Type B pancreatic cell (in vitro differentiated cells): Measurements from ENCODE around the gene GNB1. TPM values are rescaled to one million over a fixed set of nuclear protein-coding genes. Genes with fewer than 3 reads are reported as not detected.

ENCODE experiments used
- DNase-seq: peaks from one replicate; pipeline ENCODE4 v3.0.0; 2021; ENCODE audit warnings: mixed read lengths; ENCODE audit not compliant: unreplicated experiment; ENCODE audit errors: extremely low spot score
- H3K27ac Mint-ChIP-seq: 2 replicates; pipeline ENCODE4 v1.8.0; 2021; ENCODE audit warnings: mild to moderate bottlenecking, mixed read lengths
- H3K27me3 Mint-ChIP-seq: 2 replicates; pipeline ENCODE4 v1.8.0; 2021; ENCODE audit warnings: mixed read lengths
- H3K36me3 Mint-ChIP-seq: 2 replicates; pipeline ENCODE4 v1.8.0; 2021; ENCODE audit warnings: mixed read lengths
- H3K4me1 Mint-ChIP-seq: one replicate; pipeline ENCODE4 v1.8.0; 2021; ENCODE audit warnings: mixed read lengths; ENCODE audit not compliant: unreplicated experiment
- H3K4me3 Mint-ChIP-seq: 2 replicates; pipeline ENCODE4 v1.8.0; 2021; ENCODE audit warnings: mild to moderate bottlenecking, mixed read lengths
- H3K9me3 Mint-ChIP-seq: 2 replicates; pipeline ENCODE4 v1.8.0; 2021; ENCODE audit warnings: mixed read lengths
- CTCF ChIP-seq: fragments of 200-600 bp; sonication (generic); conservative IDR thresholded peaks from 2 replicates; pipeline ENCODE4 v1.5.0; 2021; ENCODE audit warnings: antibody characterized with exemption, mild to moderate bottlenecking
- total RNA-seq: library from RNA; stranded (reverse); gene quantifications from 2 replicates; pipeline ENCODE4 v1.2.1, GENCODE V29; 2021; ENCODE audit warnings: low replicate concordance

Gene GNB1
- total RNA-seq, 1 donor from 2014 or later = 297 TPM

- no peak for DNase-seq
- Mint-ChIP-seq H3K27me3 (no peaks in the 10 kb centered on the region), H3K4me3 (no peak overlapping the region), H3K4me1 (no peaks in the 10 kb centered on the region), H3K36me3 (peaks cover 3% of the 10 kb centered on the region), H3K9me3 (no peaks in the 10 kb centered on the region), H3K27ac (peak overlapping the region; percentile 82)
- no peak for TF ChIP-seq CTCF
Measured at GRCh38 chr1:1758692-1759455, 132.0 kb downstream of the GNB1 start.

- Mint-ChIP-seq H3K27me3 (no peaks in the 10 kb centered on the region), H3K4me3 (no peak overlapping the region), H3K9me3 (no peaks in the 10 kb centered on the region), H3K36me3 (peaks cover 3% of the 10 kb centered on the region), H3K27ac (peak overlapping the region; percentile 82), H3K4me1 (no peaks in the 10 kb centered on the region)
- no peak for DNase-seq
- TF ChIP-seq CTCF = no peak
Measured at GRCh38 chr1:1758059-1758621, 132.7 kb downstream of the GNB1 start.

DNA sequence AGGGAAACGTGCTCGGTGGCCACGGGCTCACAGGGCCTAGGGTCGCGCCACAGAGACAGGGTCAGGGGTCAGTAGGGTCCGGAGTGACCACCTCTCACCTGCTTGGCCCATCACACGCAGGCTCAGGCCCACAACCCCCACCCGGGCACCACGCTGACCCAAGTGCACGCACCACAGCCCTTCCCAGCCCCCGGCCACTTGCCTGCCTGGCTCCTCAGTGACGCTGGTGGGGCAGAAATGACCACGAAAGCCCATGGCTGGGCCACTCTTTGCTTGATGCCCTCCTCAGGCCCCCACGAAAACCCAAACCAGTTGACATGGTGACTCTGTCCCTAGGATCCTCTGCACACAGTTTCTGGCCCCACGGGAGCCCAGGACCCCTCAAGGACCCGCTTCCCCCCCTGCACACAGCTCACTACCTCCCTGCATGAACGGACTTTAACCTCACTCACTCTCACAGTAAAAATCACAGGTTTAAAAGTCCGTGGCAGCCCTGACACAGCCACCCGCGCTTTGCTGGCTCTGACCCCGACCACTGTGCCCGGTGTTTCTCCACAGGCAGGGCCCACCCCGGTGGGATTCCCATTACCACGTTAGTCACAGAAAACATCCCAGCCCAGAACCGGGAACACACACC, 133.3 kb downstream of the GNB1 start:
- no peaks in the 10 kb centered on the region for H3K27me3 Mint-ChIP-seq
- DNase-seq = no peak
- peaks cover 3% of the 10 kb centered on the region for H3K36me3 Mint-ChIP-seq
- H3K4me1 Mint-ChIP-seq = no peaks in the 10 kb centered on the region
- no peak overlapping the region for H3K4me3 Mint-ChIP-seq
- no peak overlapping the region for H3K27ac Mint-ChIP-seq
- H3K9me3 Mint-ChIP-seq = no peaks in the 10 kb centered on the region
- TF ChIP-seq CTCF = no peak

GRCh38 chr1:1756661-1757421, 134.0 kb downstream of the GNB1 start:
- no peak for TF ChIP-seq CTCF
- Mint-ChIP-seq H3K4me1 (no peaks in the 10 kb centered on the region), H3K27me3 (no peaks in the 10 kb centered on the region), H3K36me3 (peaks cover 3% of the 10 kb centered on the region), H3K4me3 (no peak overlapping the region), H3K27ac (no peak overlapping the region), H3K9me3 (no peaks in the 10 kb centered on the region)
- DNase-seq = no peak

DNA sequence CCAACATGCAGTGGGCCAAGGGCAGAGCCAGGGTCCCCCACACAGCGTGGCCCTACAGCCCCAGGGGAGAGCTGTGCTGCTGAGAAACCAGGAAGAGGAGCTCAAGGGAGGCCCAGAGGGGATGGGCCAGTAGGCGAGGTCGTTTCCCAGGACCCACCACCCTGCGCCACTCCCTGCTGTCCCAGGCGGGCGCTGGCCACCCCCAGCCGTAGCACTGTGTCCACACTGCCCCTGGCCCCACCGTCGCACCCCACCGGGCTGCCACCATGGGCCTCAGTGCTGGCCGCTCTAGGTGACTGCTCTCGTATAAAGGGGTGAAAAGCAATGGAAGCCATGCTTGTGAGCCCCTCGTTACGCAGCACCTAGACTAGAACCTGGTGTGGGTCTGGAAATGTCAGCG, 135.0 kb downstream of the GNB1 start:
- DNase-seq = no peak
- Mint-ChIP-seq H3K36me3 (no peaks in the 10 kb centered on the region), H3K9me3 (no peaks in the 10 kb centered on the region), H3K4me1 (no peaks in the 10 kb centered on the region), H3K27me3 (no peaks in the 10 kb centered on the region), H3K4me3 (no peak overlapping the region), H3K27ac (no peak overlapping the region)
- TF ChIP-seq CTCF = no peak
